C4-2B (cell line): ENCODE data around the gene JARID2.

Experiments used
- ZFX ChIP-seq: fragments of 450-650 bp; IDR thresholded peaks from 2 replicates; pipeline ENCODE4 v1.6.1; 2017
- TF ChIP-seq, protein P1 (sequence below): fragments of 450-650 bp; conservative IDR thresholded peaks from 2 replicates; pipeline ENCODE4 v1.5.1; 2017; ENCODE audit warnings: mild to moderate bottlenecking

DNA sequence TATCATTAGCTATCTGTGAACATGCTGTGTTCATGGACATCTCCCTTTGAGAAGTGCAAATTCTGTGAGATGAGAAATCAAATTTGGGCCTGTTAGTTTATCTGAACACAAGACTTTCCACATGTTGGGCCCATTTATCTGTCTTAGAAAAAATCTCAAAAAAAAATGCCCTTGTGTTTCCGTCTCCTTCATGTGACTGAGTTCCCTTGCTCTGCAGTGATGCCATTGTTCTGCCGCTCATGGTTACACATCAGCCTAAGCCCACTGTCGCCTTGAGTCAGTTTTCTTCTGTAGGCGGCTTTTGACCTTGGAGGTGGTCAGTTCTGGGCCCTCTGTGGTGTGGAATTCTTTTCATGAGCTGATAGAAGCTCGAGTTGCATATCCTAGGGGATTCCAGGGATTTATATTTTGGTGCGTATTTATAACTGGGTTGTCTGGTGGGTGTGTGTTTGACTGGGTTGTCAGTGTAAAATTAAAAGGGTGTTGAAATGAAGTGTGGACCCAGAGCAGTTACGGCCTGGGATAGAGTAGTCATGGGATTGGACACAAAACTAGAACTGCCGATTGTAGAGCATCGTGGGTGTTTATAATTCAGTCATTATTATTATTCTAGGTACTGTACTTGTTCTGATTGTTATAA, 156.7 kb downstream of the JARID2 start:
- TF ChIP-seq, protein P1, sequence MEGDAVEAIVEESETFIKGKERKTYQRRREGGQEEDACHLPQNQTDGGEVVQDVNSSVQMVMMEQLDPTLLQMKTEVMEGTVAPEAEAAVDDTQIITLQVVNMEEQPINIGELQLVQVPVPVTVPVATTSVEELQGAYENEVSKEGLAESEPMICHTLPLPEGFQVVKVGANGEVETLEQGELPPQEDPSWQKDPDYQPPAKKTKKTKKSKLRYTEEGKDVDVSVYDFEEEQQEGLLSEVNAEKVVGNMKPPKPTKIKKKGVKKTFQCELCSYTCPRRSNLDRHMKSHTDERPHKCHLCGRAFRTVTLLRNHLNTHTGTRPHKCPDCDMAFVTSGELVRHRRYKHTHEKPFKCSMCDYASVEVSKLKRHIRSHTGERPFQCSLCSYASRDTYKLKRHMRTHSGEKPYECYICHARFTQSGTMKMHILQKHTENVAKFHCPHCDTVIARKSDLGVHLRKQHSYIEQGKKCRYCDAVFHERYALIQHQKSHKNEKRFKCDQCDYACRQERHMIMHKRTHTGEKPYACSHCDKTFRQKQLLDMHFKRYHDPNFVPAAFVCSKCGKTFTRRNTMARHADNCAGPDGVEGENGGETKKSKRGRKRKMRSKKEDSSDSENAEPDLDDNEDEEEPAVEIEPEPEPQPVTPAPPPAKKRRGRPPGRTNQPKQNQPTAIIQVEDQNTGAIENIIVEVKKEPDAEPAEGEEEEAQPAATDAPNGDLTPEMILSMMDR, result no peak
- no peak for TF ChIP-seq ZFX
